Omental fat pad (tissue), 4 donors: ENCODE results near the gene MOV10L1. TPM values are rescaled to one million over a fixed set of nuclear protein-coding genes. Genes with fewer than 3 reads are reported as not detected.

Experiments used
- ATAC-seq: fragments of 150-250 bp; one replicate; pipeline ENCODE4 v1.9.1; 2016; ENCODE audit warnings: mild to moderate bottlenecking, moderate library complexity; ENCODE audit not compliant: low FRiP score
- DNase-seq: peaks from one replicate; pipeline ENCODE4 v3.0.0-alpha.2; 2019; ENCODE audit warnings: low spot score
- total RNA-seq, 4 donors: library from RNA; depleted of rRNA; stranded (reverse); fragments of >200 nt; gene quantifications; one replicate each; pipeline ENCODE4 v1.1.0, GENCODE V29; 2016
- TF ChIP-seq, protein P1 (sequence below), 3 donors: fragments of 450-650 bp; IDR thresholded peaks; one replicate each; pipeline ENCODE4 v1.5.1; 2016 to 2017; ENCODE audit warnings: antibody characterized with exemption in 3 of 3, mild to moderate bottlenecking in 3 of 3, moderate library complexity in 2 of 3

Gene MOV10L1
- total RNA-seq, 4 donors from 2014 or later: 0.36 to 2.5 (median 0.97) TPM

DNA sequence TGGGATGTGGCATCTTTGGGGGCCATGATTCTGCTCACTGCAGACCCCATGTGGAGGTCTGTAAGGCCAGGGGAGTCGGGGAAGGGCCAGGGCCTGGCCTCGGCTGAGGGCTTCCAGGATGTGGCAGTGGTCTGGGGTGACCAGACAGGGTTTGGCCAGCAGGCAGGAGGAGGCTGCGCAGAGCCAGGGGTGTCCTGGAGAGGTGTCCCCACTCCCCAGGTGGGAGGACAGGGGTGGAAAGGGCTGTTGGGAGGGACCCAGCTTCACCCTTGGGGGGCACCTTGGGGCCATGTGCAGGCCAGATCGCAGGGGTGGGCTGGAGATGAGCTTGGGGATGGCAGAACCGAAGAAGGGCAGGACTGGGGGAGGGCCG, 84.2 kb downstream of the MOV10L1 start:
- no peak for ATAC-seq
- no peak for DNase-seq
- TF ChIP-seq, protein P1, sequence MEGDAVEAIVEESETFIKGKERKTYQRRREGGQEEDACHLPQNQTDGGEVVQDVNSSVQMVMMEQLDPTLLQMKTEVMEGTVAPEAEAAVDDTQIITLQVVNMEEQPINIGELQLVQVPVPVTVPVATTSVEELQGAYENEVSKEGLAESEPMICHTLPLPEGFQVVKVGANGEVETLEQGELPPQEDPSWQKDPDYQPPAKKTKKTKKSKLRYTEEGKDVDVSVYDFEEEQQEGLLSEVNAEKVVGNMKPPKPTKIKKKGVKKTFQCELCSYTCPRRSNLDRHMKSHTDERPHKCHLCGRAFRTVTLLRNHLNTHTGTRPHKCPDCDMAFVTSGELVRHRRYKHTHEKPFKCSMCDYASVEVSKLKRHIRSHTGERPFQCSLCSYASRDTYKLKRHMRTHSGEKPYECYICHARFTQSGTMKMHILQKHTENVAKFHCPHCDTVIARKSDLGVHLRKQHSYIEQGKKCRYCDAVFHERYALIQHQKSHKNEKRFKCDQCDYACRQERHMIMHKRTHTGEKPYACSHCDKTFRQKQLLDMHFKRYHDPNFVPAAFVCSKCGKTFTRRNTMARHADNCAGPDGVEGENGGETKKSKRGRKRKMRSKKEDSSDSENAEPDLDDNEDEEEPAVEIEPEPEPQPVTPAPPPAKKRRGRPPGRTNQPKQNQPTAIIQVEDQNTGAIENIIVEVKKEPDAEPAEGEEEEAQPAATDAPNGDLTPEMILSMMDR (IDR thresholded peaks at IDR 0.05): no peak

DNA sequence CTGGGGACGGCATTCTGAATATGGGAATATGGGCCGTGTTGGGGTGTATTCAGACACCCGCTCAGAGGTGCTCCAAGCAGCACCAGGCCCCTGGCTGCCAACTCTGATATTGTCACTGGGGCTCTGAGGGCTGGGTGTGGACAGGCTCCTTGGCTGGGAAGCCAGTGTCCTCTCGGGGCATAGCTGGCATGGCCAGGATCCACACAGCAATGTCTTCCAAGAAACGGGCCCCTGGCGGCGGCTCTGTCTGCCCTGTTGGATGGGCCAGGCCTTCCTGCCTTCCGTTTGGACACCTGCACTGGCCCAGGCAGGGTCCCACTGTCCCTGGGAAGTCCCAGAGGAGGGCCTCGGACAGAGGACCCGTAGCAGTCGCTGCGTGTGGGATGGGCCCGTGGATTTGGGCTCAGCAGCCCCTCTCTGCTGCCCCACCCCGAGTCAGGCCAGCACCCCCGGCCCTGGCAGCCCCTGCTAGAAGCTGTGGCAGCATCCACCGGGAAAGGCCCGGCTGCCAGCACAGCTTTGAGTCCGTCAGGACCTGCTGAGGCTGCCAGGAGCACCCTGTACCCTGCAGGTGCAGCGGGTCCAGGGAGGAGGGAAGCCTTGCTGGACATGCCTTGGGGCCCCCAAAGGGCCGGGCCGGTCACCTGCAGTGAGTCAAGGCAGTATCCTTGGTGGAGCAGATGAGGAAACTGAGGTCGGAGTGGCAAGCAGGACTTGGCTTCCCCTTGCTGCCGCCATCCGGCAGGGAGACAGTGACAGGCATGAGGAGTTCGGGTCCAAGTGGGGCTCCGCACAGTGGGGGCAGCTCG, 84.8 kb downstream of the MOV10L1 start:
- DNase-seq: no peak
- TF ChIP-seq, protein P1 (IDR thresholded peaks at IDR 0.05): no peak
- no peak for ATAC-seq

DNA sequence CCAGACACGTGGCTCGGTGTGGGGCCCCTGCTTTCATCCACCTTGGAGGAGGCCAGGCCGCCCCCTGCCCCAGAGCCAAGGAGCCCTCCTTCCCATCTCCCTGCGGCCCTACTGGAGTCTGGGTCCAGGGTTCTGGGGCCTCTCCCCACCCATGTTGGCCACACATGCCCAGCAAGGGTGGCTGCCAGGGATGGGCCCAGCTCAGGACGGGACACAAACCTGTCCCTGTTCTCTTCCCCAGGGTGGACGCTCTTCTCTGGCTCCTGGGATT, 85.3 kb downstream of the MOV10L1 start:
- ATAC-seq: no peak
- TF ChIP-seq, protein P1 (IDR thresholded peaks at IDR 0.05): no peak
- DNase-seq: no peak

DNA sequence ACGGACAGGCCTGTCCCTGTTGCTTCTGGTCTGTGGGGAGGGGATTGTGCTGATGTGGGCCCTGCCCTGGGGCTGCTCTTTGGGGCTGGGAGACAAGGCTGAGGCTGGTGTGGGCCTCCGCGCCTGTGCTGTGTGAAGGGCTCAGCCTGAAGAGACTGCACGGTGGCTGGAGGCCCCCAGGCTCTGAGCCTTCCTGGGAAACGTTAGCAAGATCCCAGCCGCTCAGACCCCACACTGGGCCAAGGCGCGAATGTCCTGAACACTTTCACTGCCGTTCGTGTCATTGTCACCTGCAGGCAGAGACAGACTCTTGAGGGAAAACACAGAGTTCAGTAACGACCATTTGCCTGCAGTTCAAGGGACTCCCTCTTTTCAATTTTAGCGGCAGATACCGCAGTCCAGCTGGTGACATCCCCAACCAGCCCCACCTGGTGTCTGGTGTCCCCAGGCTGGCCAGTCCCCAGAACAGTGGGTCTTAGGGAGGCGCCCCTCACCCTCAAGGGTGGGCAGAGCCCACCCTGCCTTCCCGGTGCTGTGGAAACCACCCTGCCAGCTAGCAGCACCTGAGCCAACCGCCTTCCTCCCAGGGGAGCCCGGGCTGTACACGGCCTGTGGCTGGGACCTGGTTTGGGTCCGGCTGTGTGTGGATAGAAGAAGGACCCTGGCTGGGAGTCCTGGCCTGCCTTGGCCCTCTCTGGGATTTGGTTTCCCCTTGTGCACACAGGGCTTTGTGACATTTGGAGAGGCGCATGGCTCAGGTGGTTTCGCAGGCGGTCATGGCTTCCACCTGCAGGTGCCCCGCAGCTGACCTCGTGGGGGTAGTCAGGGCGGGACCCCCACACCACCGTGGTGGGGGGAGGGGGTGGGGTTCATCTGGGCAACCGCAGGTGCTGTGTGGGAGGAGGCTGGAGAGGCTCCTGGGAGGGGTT, 86.4 kb downstream of the MOV10L1 start:
- TF ChIP-seq, protein P1 (IDR thresholded peaks at IDR 0.05): no peak
- ATAC-seq (no peak), DNase-seq (no peak)

DNA sequence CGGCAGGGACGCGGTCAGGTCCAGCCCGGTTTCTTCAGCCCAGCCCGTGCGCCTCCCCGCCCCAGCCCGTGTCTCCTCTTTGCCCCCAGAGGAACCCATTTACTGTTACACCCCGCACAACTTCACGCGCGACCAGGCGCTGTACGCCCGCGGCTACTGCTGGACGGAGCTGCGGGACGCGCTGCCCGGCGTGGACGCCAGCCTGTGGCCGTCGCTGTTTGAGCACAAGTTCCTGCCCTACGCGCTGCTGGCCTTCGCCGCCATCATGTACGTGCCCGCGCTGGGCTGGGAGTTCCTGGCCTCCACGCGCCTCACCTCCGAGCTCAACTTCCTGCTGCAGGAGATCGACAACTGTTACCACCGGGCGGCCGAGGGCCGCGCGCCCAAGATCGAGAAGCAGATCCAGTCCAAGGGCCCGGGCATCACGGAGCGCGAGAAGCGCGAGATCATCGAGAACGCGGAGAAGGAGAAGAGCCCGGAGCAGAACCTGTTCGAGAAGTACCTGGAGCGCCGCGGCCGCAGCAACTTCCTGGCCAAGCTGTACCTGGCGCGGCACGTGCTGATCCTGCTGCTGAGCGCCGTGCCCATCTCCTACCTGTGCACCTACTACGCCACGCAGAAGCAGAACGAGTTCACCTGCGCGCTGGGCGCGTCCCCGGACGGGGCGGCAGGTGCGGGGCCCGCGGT, 87.2 kb downstream of the MOV10L1 start:
- DNase-seq (no peak), ATAC-seq (no peak)
- TF ChIP-seq, protein P1 (IDR thresholded peaks at IDR 0.05): no peak

DNA sequence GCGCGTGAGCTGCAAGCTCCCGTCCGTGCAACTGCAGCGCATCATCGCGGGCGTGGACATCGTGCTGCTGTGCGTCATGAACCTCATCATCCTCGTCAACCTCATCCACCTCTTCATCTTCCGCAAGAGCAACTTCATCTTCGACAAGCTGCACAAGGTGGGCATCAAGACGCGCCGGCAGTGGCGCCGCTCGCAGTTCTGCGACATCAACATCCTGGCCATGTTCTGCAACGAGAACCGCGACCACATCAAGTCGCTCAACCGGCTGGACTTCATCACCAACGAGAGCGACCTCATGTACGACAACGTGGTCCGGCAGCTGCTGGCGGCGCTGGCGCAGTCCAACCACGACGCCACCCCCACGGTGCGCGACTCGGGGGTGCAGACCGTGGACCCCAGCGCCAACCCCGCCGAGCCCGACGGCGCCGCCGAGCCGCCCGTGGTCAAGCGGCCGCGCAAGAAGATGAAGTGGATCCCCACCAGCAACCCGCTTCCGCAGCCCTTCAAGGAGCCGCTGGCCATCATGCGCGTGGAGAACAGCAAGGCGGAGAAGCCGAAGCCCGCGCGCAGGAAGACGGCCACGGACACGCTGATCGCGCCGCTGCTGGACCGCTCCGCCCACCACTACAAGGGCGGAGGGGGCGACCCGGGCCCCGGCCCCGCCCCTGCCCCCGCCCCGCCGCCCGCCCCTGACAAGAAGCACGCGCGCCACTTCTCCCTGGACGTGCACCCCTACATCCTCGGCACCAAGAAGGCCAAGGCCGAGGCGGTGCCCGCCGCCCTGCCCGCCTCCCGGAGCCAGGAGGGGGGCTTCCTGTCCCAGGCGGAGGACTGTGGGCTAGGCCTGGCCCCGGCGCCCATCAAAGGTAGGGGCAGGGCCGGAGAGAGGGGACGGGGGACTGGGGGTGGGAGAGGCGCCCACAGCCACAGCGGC, 88.0 kb downstream of the MOV10L1 start:
- TF ChIP-seq, protein P1 (IDR thresholded peaks at IDR 0.05): no peak
- ATAC-seq (no peak), DNase-seq (no peak)
